ENCODE results near the gene RPTOR.

The RPTOR gene

GRCh38 chr17:80664217-80664790, 119.7 kb downstream of the RPTOR start:
- DNase-seq (ENCODE audit: low read depth, low spot score): no peak

GRCh38 chr17:80665792-80666191, 121.2 kb downstream of the RPTOR start:
- DNase-seq (ENCODE audit: low read depth, low spot score): no peak

GRCh38 chr17:80666867-80667266, 122.2 kb downstream of the RPTOR start:
- DNase-seq (ENCODE audit: low read depth, low spot score): no peak

- DNase-seq (ENCODE audit: low read depth, low spot score): no peak
Observed at GRCh38 chr17:80667462-80668277, 123.0 kb downstream of the RPTOR start.

GRCh38 chr17:80668375-80669148, 123.9 kb downstream of the RPTOR start:
- peak; percentile 57 for DNase-seq (ENCODE audit: low read depth, low spot score)

GRCh38 chr17:80671039-80671824, 126.6 kb downstream of the RPTOR start:
- no peak for DNase-seq (ENCODE audit: low read depth, low spot score)

- DNase-seq (ENCODE audit: low read depth, low spot score): no peak
Observed at GRCh38 chr17:80671825-80672110, 127.1 kb downstream of the RPTOR start.

GRCh38 chr17:80673152-80673920, 128.7 kb downstream of the RPTOR start:
- peak; percentile 21 for DNase-seq (ENCODE audit: low read depth, low spot score)

- DNase-seq (ENCODE audit: low read depth, low spot score): no peak
Observed at GRCh38 chr17:80675438-80676095, 130.9 kb downstream of the RPTOR start.

GRCh38 chr17:80676096-80676466, 131.4 kb downstream of the RPTOR start:
- no peak for DNase-seq (ENCODE audit: low read depth, low spot score)

GRCh38 chr17:80676564-80676963, 131.9 kb downstream of the RPTOR start:
- DNase-seq (ENCODE audit: low read depth, low spot score): no peak

- DNase-seq (ENCODE audit: low read depth, low spot score): no peak
Observed at GRCh38 chr17:80677214-80677756, 132.6 kb downstream of the RPTOR start.

- DNase-seq (ENCODE audit: low read depth, low spot score): no peak
Observed at GRCh38 chr17:80679816-80680215, 135.2 kb downstream of the RPTOR start.

GRCh38 chr17:80681215-80681614, 136.6 kb downstream of the RPTOR start:
- no peak for DNase-seq (ENCODE audit: low read depth, low spot score)

GRCh38 chr17:80682372-80682771, 137.7 kb downstream of the RPTOR start:
- DNase-seq (ENCODE audit: low read depth, low spot score): no peak

- no peak for DNase-seq (ENCODE audit: low read depth, low spot score)
Observed at GRCh38 chr17:80683625-80684104, 139.0 kb downstream of the RPTOR start.

- no peak for DNase-seq (ENCODE audit: low read depth, low spot score)
Observed at GRCh38 chr17:80687839-80688238, 143.2 kb downstream of the RPTOR start.

GRCh38 chr17:80689129-80689619, 144.5 kb downstream of the RPTOR start:
- no peak for DNase-seq (ENCODE audit: low read depth, low spot score)

GRCh38 chr17:80691784-80692183, 147.1 kb downstream of the RPTOR start:
- no peak for DNase-seq (ENCODE audit: low read depth, low spot score)

GRCh38 chr17:80692931-80693467, 148.4 kb downstream of the RPTOR start:
- DNase-seq (ENCODE audit: low read depth, low spot score): no peak
